OCI-LY1 (cell line): ENCODE data around the gene MAP4K4.

Experiments used
- EZH2 ChIP-seq: fragments of 200-600 bp; sonication (generic), shearing (Covaris generic); IDR thresholded peaks from 2 replicates; pipeline ENCODE4 v1.8.0; 2017; ENCODE audit warnings: borderline replicate concordance, mixed run types, mild to moderate bottlenecking, antibody characterized with exemption, low read length, moderate library complexity, mixed read lengths
- TF ChIP-seq, protein P1 (sequence below): fragments of 200-600 bp; sonication (generic), shearing (Covaris generic); IDR thresholded peaks from 2 replicates; pipeline ENCODE4 v1.5.1; 2017; ENCODE audit warnings: mild to moderate bottlenecking, antibody characterized with exemption, low read length, moderate library complexity, mixed read lengths

DNA sequence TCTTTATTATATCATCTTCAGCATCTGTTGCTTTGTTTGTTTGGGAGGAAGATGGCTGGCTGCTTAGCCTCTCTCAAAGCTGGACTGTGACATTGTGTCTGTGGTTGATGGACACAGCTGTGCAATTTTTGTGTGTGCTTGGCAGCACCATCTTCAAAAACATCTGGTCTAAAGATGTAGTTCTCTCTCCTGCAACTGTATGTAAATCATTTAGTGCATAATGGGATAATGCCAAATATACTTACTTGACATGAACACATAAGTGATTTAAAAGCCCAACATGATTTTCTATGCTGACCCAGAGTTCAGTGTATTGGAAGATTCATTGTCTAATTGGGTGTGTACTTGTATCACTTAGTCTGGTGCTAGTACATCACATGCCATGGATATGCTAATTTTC lies 112.2 kb downstream of the MAP4K4 start:
- TF ChIP-seq, protein P1, sequence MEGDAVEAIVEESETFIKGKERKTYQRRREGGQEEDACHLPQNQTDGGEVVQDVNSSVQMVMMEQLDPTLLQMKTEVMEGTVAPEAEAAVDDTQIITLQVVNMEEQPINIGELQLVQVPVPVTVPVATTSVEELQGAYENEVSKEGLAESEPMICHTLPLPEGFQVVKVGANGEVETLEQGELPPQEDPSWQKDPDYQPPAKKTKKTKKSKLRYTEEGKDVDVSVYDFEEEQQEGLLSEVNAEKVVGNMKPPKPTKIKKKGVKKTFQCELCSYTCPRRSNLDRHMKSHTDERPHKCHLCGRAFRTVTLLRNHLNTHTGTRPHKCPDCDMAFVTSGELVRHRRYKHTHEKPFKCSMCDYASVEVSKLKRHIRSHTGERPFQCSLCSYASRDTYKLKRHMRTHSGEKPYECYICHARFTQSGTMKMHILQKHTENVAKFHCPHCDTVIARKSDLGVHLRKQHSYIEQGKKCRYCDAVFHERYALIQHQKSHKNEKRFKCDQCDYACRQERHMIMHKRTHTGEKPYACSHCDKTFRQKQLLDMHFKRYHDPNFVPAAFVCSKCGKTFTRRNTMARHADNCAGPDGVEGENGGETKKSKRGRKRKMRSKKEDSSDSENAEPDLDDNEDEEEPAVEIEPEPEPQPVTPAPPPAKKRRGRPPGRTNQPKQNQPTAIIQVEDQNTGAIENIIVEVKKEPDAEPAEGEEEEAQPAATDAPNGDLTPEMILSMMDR: no peak
- TF ChIP-seq EZH2: no peak
